ENCODE measurements around the gene CDKAL1.

DNA sequence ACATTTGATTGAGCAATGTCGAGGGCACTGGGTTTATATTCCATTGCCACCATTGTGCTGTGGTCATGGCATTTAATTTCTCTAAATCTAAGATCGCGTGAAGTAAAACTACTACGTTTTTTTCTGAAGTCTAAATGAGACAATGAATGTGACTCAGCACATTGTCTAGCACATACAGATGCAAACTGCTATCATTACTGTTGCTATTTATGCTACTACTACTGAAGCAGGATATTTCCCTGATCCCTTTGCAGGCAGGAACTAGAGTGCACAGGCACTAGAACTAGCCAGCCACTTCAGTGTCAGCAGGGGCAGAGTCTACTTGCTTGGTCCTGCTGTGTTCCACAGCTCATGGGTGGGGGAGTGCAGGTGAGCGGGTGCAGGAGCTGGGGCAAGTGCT, 449.7 kb downstream of the CDKAL1 start:
- TF ChIP-seq CTCF (IDR thresholded peaks at IDR 0.05) (no peak), RAD21 (conservative IDR thresholded peaks at IDR 0.05 in 1 of 2, IDR thresholded peaks at IDR 0.05 in 1 of 2) (no peak), CBX2 (IDR thresholded peaks at IDR 0.05; ENCODE audit: borderline replicate concordance, low read depth) (no peak), CHD4 (IDR thresholded peaks at IDR 0.05; ENCODE audit: borderline replicate concordance) (no peak), NR3C1 (IDR thresholded peaks at IDR 0.05) (no peak), HDAC2 (IDR thresholded peaks at IDR 0.05) (no peak), POLR2AphosphoS2 (conservative IDR thresholded peaks at IDR 0.05; ENCODE audit: low read length) (no peak), JUN (IDR thresholded peaks at IDR 0.05) (no peak), REST (IDR thresholded peaks at IDR 0.05) (no peak)
